CD4-positive, alpha-beta T cell (primary cell): ENCODE measurements around the gene ANO10. TPM values are rescaled to one million over a fixed set of nuclear protein-coding genes. Genes with fewer than 3 reads are reported as not detected.
A peak's percentile ranks its signal among the peaks of the same experiment; 100 is the strongest.

ENCODE experiments used
- ATAC-seq: fragments of 200-7000 bp; cut with Tn5 transposase; one replicate; pipeline ENCODE4 v1.10.0; 2022; ENCODE audit warnings: mild to moderate bottlenecking; ENCODE audit not compliant: poor library complexity
- CTCF ChIA-PET: fragments of 350-600 bp; sonication (Branson Sonifier 250); formaldehyde crosslinking; loops from one replicate; lab custom pipeline; 2021; ENCODE audit warnings: antibody characterized with exemption, inconsistent platforms; lab: Charles Lee
- POLR2A ChIA-PET: fragments of 350-600 bp; sonication (Branson Sonifier 250); formaldehyde crosslinking; loops from one replicate; lab custom pipeline; 2021; ENCODE audit warnings: antibody characterized with exemption, inconsistent platforms; lab: Charles Lee
- DNase-seq, 14 experiments: peaks; one replicate each; pipeline ENCODE4 v3.0.0-alpha.2; 2013 to 2020; ENCODE audit warnings: mixed read lengths in 2 of 14
- H3K27ac ChIP-seq, 2 donors: one replicate each; pipeline versions ENCODE4 v1.5.1 to v1.7.0; 2013; ENCODE audit warnings: low read length in 2 of 2, low read depth in 1 of 2, mild to moderate bottlenecking in 1 of 2
- H3K27me3 ChIP-seq, 2 experiments: 1 replicate in 1 of 2; 2 replicates in 1 of 2; pipeline versions ENCODE4 v1.6.1 to v1.7.0; 2013; ENCODE audit warnings: low read length in 2 of 2, control low read depth in 1 of 2, mild to moderate bottlenecking in 1 of 2, moderate library complexity in 1 of 2; ENCODE audit not compliant: insufficient read depth in 2 of 2, control insufficient read depth in 1 of 2
- H3K36me3 ChIP-seq: one replicate; pipeline ENCODE4 v1.6.1; 2013; ENCODE audit warnings: low read length, control low read depth; ENCODE audit not compliant: insufficient read depth
- H3K4me1 ChIP-seq: one replicate; pipeline ENCODE4 v1.6.1; 2013; ENCODE audit warnings: low read length, control low read depth; ENCODE audit not compliant: insufficient read depth
- H3K4me3 ChIP-seq: one replicate; pipeline ENCODE4 v1.5.1; 2013; ENCODE audit warnings: mild to moderate bottlenecking, low read length, moderate library complexity
- H3K9me3 ChIP-seq, 2 experiments: 1 replicate in 1 of 2; 2 replicates in 1 of 2; pipeline versions ENCODE4 v1.6.1 to v1.7.0; 2013; ENCODE audit warnings: low read length in 2 of 2, mild to moderate bottlenecking in 2 of 2, control low read depth in 1 of 2, moderate library complexity in 1 of 2; ENCODE audit not compliant: control insufficient read depth in 1 of 2, insufficient read depth in 1 of 2
- H3K27ac Mint-ChIP-seq: one replicate; pipeline ENCODE4 v1.8.0; 2020; ENCODE audit warnings: mixed read lengths
- H3K27me3 Mint-ChIP-seq: one replicate; pipeline ENCODE4 v1.8.0; 2021; ENCODE audit warnings: mixed read lengths
- H3K36me3 Mint-ChIP-seq: one replicate; pipeline ENCODE4 v1.8.0; 2021; ENCODE audit warnings: low read depth, mixed read lengths
- H3K4me1 Mint-ChIP-seq: one replicate; pipeline ENCODE4 v1.8.0; 2021; ENCODE audit warnings: low read depth, mixed read lengths
- H3K4me3 Mint-ChIP-seq: one replicate; pipeline ENCODE4 v1.8.0; 2020; ENCODE audit warnings: mild to moderate bottlenecking, mixed read lengths
- H3K9me3 Mint-ChIP-seq: one replicate; pipeline ENCODE4 v1.8.0; 2020; ENCODE audit warnings: mixed read lengths
- CTCF ChIP-seq: fragments of 200-600 bp; IDR thresholded peaks from one replicate; pipeline ENCODE4 v1.8.0; 2022; ENCODE audit warnings: antibody characterized with exemption, mild to moderate bottlenecking
- intact Hi-C, 2 experiments: fragments of 100-400 bp; cut with DNase I in 1 of 2; cut with micrococcal nuclease in 1 of 2; formaldehyde crosslinking; loops; one replicate each; pipeline versions ENCODE4 v1.15.1 to v1.9.0; 2023 to 2025; cut with DNase I, micrococcal nuclease
- total RNA-seq, 174 experiments: library from RNA in 2 of 174; stranded (reverse) in 2 of 174; gene quantifications; one replicate each; pipeline ENCODE4 v1.2.3 and lab custom pipeline; 2021 to 2026

Gene ANO10
- total RNA-seq, 2 experiments from 2014 or later = 6.9 to 8.0 TPM

- H3K4me1 ChIP-seq = peaks cover 32% of the 10 kb centered on the region
- ATAC-seq (peak; percentile 15), DNase-seq (peak in 3 of 14 experiments; percentile 15 to 30 (median 27))
- peak overlapping the region; percentile 96 for H3K27ac Mint-ChIP-seq
- intact Hi-C loops = no loop called here
- peaks cover 20% of the 10 kb centered on the region for H3K36me3 Mint-ChIP-seq
- peaks cover 68% of the 10 kb centered on the region for H3K4me1 Mint-ChIP-seq
- H3K9me3 Mint-ChIP-seq = peaks cover 2% of the 10 kb centered on the region
- H3K27ac ChIP-seq = peak overlapping the region; percentile 77 to 94
- ChIA-PET POLR2A (interaction anchor here (0.6 to 1.8 kb wide), 7 partner anchors 10 to 192 kb away, joined by 3 to 6 read pairs (median 4); partner anchors contain the start of gene SNRK), CTCF (interaction anchor here (0.7 to 1.6 kb wide), 4 partner anchors 25 to 316 kb away, joined by 3 to 6 read pairs (median 3); no protein-coding TSS in a partner anchor)
- H3K27me3 Mint-ChIP-seq = no peaks in the 10 kb centered on the region
- H3K9me3 ChIP-seq = no peaks in the 10 kb centered on the region
- H3K27me3 ChIP-seq = no peaks in the 10 kb centered on the region
- H3K36me3 ChIP-seq = no peaks in the 10 kb centered on the region
- no peak overlapping the region for H3K4me3 ChIP-seq
- H3K4me3 Mint-ChIP-seq = peak overlapping the region; percentile 39
- TF ChIP-seq CTCF = no peak
These were observed 143.6 kb downstream of the ANO10 start for GRCh38 chr3:43478118-43478785.

GRCh38 chr3:43477600-43477999 lies 144.2 kb downstream of the ANO10 start:
- ChIA-PET POLR2A (interaction anchor here (0.6 to 1.8 kb wide), 7 partner anchors 9 to 1519 kb away, joined by 3 to 6 read pairs (median 4); partner anchors contain the start of gene SNRK), CTCF (interaction anchor here (0.7 to 1.6 kb wide), 3 partner anchors 25 to 143 kb away, joined by 3 to 6 read pairs (median 4); no protein-coding TSS in a partner anchor)
- H3K9me3 ChIP-seq = no peaks in the 10 kb centered on the region
- H3K27me3 ChIP-seq = no peaks in the 10 kb centered on the region
- no peak overlapping the region for H3K4me3 ChIP-seq
- H3K27ac ChIP-seq = peak overlapping the region; percentile 77 to 94
- no peak for TF ChIP-seq CTCF
- peak overlapping the region; percentile 39 for H3K4me3 Mint-ChIP-seq
- H3K36me3 ChIP-seq = no peaks in the 10 kb centered on the region
- H3K4me1 ChIP-seq = peaks cover 28% of the 10 kb centered on the region
- peaks cover 64% of the 10 kb centered on the region for H3K4me1 Mint-ChIP-seq
- H3K27me3 Mint-ChIP-seq = no peaks in the 10 kb centered on the region
- ATAC-seq (peak; percentile 96), DNase-seq (peak; percentile 52 to 90 (median 67))
- intact Hi-C loops = loop anchor here in 1 of 2 experiments (2.0 kb wide), 1 partner anchor 89 kb away; no protein-coding TSS in a partner anchor
- peaks cover 2% of the 10 kb centered on the region for H3K9me3 Mint-ChIP-seq
- peak overlapping the region; percentile 96 for H3K27ac Mint-ChIP-seq
- H3K36me3 Mint-ChIP-seq = peaks cover 16% of the 10 kb centered on the region

- Histone ChIP-seq H3K27me3 (no peaks in the 10 kb centered on the region), H3K9me3 (no peaks in the 10 kb centered on the region), H3K36me3 (no peaks in the 10 kb centered on the region), H3K4me1 (peaks cover 20% of the 10 kb centered on the region), H3K4me3 (no peak overlapping the region), H3K27ac (no peak overlapping the region)
- H3K4me3 Mint-ChIP-seq = no peak overlapping the region
- peaks cover 2% of the 10 kb centered on the region for H3K9me3 Mint-ChIP-seq
- intact Hi-C loops = no loop called here
- peaks cover 7% of the 10 kb centered on the region for H3K36me3 Mint-ChIP-seq
- no peak for TF ChIP-seq CTCF
- peaks cover 37% of the 10 kb centered on the region for H3K4me1 Mint-ChIP-seq
- H3K27ac Mint-ChIP-seq = peak overlapping the region; percentile 8
- no peaks in the 10 kb centered on the region for H3K27me3 Mint-ChIP-seq
- ATAC-seq (no peak), DNase-seq (no peak)
- POLR2A ChIA-PET = no interaction called here
- CTCF ChIA-PET = no interaction called here
These were observed 148.1 kb downstream of the ANO10 start for GRCh38 chr3:43473737-43474136.
